SK-N-MC (cell line): Measurements from ENCODE around the gene PLOD1.

Source experiments
- EZH2 ChIP-seq: fragments of 200-600 bp; sonication (generic); IDR thresholded peaks from one replicate; pipeline ENCODE4 v1.6.1; 2017; ENCODE audit warnings: antibody characterized with exemption
- POLR2AphosphoS5 ChIP-seq: IDR thresholded peaks from 2 replicates; pipeline ENCODE4 v1.6.1; 2012; ENCODE audit warnings: mild to moderate bottlenecking, low read depth, low read length, borderline replicate concordance

DNA sequence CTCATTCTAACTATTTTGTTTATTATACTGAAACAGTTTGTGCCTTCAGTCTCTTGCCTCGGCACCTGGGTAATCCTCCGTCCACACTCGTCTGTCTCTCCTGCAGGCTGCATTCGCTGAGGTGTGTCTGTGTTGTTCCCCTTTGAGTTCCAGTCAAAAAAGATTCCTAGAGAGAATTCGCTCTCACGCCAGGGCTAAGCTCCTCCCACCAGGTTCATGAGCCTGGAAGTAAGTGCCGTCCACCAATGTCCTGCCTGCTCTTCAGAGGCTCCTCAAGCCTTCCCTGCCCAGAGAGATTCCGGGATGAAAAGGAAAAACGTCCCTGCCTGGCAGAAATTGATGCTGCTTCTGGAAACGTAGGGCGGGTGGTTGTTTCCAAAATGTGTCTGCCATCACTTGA is 21.2 kb upstream of the PLOD1 start:
- no peak for TF ChIP-seq EZH2
- no peak for TF ChIP-seq POLR2AphosphoS5
